ENCODE results near the gene ATP10D.
A peak's percentile ranks its signal among the peaks of the same experiment; 100 is the strongest.
"Not testable (repeated sequence)": the region's sequence is repeated elsewhere in the genome, so short reads cannot be mapped to it uniquely, and the experiment has no call there.

Gene ATP10D

GRCh38 chr4:47490550-47490949 lies 5.5 kb downstream of the ATP10D start:
- DNase-seq: peak; percentile 20

- no peak for DNase-seq
Measured at GRCh38 chr4:47493238-47494123, 8.4 kb downstream of the ATP10D start.

- DNase-seq: no peak
Measured at GRCh38 chr4:47494124-47494430, 9.0 kb downstream of the ATP10D start.

GRCh38 chr4:47498899-47499298 lies 13.8 kb downstream of the ATP10D start:
- DNase-seq: no peak

GRCh38 chr4:47499700-47500099 lies 14.6 kb downstream of the ATP10D start:
- DNase-seq: no peak

GRCh38 chr4:47500776-47501175 lies 15.7 kb downstream of the ATP10D start:
- no peak for DNase-seq

- no peak for DNase-seq
Measured at GRCh38 chr4:47505147-47505546, 20.1 kb downstream of the ATP10D start.

GRCh38 chr4:47505666-47506065 lies 20.6 kb downstream of the ATP10D start:
- no peak for DNase-seq

- no peak for DNase-seq
Measured at GRCh38 chr4:47510506-47511143, 25.6 kb downstream of the ATP10D start.

- no peak for DNase-seq
Measured at GRCh38 chr4:47513461-47513860, 28.4 kb downstream of the ATP10D start.

- peak in 1 of 2 donors; percentile 4 for DNase-seq
Measured at GRCh38 chr4:47519239-47519883, 34.3 kb downstream of the ATP10D start.

- no peak for DNase-seq
Measured at GRCh38 chr4:47525154-47525819, 40.2 kb downstream of the ATP10D start.

- DNase-seq: no peak
Measured at GRCh38 chr4:47526281-47526680, 41.2 kb downstream of the ATP10D start.

- DNase-seq: not testable (repeated sequence)
Measured at GRCh38 chr4:47528646-47529045, 43.6 kb downstream of the ATP10D start.

GRCh38 chr4:47530801-47531200 lies 45.7 kb downstream of the ATP10D start:
- DNase-seq: no peak

- peak; percentile 49 to 69 for DNase-seq
Measured at GRCh38 chr4:47531241-47531953, 46.3 kb downstream of the ATP10D start.

- no peak for DNase-seq
Measured at GRCh38 chr4:47531954-47532321, 46.9 kb downstream of the ATP10D start.

- DNase-seq: no peak
Measured at GRCh38 chr4:47532658-47533057, 47.6 kb downstream of the ATP10D start.

GRCh38 chr4:47533689-47534347 lies 48.7 kb downstream of the ATP10D start:
- DNase-seq: no peak

GRCh38 chr4:47534772-47535171 lies 49.7 kb downstream of the ATP10D start:
- DNase-seq: no peak

GRCh38 chr4:47535567-47536147 lies 50.6 kb downstream of the ATP10D start:
- no peak for DNase-seq

- DNase-seq: no peak
Measured at GRCh38 chr4:47536966-47537365, 51.9 kb downstream of the ATP10D start.

Data from CD4-positive, alpha-beta T cell treated with Interferon alpha-2 for 1 hour (primary cell).